Forelimb muscle (tissue), 1 donor: ENCODE measurements around the gene SAMD5. TPM values are rescaled to one million over a fixed set of nuclear protein-coding genes. Genes with fewer than 3 reads are reported as not detected.
"Not testable (repeated sequence)": the region's sequence is repeated elsewhere in the genome, so short reads cannot be mapped to it uniquely, and the experiment has no call there.

Experiments
- DNase-seq: peaks from one replicate; pipeline ENCODE4 v3.0.0-alpha.2; 2013; ENCODE audit warnings: low read depth
- polyA plus RNA-seq: library from polyadenylated mRNA; unstranded; fragments of 120-200 nt; gene quantifications from one replicate; pipeline ENCODE4 v1.2.1, GENCODE V29; 2013; ENCODE audit not compliant: insufficient read length

Gene SAMD5
- polyA plus RNA-seq, 1 donor: 1.7 TPM

GRCh38 chr6:147528511-147529145 lies 20.1 kb downstream of the SAMD5 start:
- no peak for DNase-seq

- no peak for DNase-seq
These were observed 21.9 kb downstream of the SAMD5 start for GRCh38 chr6:147530132-147531060.

- no peak for DNase-seq
These were observed 22.8 kb downstream of the SAMD5 start for GRCh38 chr6:147531321-147531720.

DNA sequence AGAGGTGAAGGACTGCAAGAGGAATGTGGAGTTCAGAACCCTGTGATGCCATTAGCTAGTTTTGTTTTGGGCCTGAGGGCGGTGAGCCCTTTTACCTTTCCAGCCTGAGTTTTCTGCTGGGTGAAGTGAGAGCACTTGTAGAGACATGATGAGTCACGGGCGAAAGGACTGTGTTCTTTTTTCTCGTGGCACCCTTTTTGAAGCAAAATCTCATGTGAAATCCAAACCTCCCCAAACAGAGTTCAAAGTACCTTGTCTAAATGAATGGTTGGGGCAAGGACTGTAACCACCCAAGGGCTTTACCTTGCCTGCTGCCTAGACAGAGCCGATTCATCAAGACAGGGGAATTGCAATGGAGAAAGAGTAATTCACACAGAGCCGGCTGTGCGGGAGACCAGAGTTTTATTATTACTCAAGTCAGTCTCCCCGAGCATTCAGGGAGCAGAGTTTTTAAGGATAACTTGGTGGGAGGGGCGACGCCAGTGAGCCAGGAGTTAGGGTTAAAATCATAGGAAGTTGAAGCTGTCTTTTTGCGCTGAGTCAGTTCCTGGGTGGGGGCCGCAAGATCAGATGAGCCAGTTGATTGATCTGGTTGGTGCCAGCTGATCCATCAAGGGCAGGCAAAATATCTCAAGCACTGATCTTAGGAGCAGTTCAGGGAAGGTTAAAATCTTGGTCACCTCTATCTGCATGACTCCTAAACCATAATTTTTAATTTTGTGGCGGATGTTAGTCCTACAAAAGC lies 25.8 kb downstream of the SAMD5 start:
- DNase-seq: no peak

- DNase-seq: no peak
These were observed 30.3 kb downstream of the SAMD5 start for GRCh38 chr6:147538821-147539220.

DNA sequence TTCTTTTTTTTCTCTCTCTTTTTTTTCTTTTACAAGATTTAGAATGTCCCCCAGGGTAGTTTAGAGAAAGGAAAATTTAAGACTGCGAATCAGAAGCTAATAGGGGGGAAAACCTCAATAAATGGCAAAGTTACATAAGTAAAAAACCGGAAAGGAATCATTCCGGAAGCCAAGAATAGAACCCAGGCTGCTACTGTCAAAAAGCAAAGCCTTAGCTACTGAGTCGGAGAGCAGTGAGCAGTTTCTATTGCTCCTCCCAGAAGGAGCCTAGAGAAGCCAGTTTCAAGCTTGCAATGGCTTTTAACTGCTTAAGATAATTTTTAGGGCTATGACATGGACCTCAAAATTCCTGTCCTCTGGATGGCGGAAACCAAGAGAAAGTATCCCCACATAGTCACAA lies 31.6 kb downstream of the SAMD5 start:
- no peak for DNase-seq

DNA sequence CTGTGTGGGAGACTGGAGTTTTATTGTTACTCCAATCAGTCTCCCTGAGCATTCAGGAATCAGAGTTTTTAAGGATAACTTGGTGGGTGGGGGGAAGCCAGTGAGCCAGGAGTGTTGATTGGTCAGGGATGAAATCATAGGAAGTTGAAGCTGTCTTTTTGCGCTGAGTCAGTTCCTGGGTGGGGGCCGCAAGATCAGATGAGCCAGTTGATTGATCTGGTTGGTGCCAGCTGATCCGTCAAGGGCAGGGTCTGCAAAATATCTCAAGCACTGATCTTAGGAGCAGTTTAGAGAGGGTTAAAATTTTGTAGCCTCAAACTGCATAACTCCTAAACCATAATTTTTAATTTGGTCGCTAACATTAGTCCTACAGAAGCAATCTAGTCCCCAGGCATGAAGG lies 33.9 kb downstream of the SAMD5 start:
- DNase-seq: not testable (repeated sequence)

- DNase-seq: no peak
These were observed 35.9 kb downstream of the SAMD5 start for GRCh38 chr6:147544420-147544819.

DNA sequence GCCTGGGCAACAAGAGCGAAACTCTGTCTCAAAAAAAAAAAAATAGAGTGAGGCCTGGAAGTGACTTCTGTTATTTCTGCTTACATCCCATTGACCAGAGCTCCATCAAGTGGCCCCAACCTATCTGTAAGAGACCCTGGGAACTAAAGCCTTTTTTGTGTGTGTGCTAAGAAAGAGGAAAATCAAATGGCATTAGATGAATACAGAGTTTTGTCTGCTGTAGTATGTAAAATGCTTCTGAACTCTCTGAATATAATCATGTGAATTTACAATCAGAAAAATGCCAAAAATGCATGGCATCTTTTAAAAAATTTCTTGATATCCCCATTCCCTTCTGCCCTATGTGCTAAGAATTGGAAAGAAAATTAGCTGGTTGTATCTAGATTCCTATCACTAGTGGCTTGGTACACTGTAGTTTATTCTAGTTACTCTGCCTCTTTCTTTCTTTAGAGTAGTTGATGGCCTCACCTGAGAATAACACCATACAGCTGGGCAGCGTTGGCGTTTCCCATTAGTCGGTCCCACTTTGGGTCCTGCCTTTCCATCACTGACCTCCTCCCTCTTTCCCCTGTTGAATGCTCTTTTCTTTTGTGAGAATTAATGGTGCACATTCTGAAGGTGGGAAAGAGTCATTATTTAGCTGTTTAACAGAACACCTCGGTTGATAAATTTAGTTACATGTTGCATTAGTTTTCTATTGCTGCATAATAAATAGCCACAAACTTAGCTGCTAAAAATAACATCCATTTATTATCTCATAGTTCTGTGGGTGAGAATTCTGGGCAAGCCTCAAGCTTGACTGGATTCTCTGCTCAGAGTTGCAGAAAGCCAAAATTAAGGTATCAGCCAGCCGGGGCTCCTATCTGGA lies 38.2 kb downstream of the SAMD5 start:
- DNase-seq: no peak

DNA sequence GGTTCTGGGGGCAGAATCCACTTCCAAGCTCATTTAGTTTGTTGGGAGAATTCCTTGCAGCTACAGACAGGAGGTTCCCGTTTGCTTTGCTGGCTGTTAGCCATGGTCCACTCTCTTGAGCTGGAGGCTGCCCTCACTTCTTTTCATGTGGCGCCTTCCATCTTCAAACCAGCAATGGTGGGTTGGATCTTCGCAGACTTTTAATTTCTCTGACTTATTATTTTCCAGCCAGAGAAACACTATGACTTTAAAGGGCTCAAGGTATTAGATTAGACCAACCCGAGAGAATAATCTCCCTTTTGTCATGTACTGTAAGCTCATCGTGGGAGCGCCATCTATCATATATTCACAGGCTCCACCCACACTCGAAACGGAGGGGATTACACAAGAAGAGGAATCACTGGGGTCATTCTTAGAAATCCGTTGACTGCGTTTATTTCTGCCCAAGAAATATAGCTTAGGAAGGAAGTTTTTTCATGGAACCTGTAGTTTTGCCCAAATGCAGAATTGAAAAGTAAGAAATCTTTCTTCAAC lies 38.9 kb downstream of the SAMD5 start:
- DNase-seq: no peak

GRCh38 chr6:147548921-147549475 lies 40.5 kb downstream of the SAMD5 start:
- DNase-seq: no peak

DNA sequence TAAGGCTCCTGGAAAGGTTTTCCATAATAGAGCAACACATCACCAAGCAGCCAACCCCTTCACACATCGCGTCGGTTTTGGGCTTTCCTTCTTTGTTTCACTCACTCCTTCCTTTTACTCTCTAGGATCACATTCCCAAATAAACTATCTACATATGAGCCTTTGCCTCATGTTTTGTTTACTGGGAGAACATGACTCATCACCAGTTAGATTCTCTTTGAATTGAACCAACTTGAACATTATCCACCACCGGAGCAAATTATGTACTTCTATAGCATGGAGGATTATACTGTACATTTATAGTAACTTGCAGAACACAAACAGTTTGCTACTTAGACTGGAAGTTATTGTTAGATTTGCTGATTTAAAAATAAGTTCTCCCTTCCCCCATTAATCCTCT lies 41.0 kb downstream of the SAMD5 start:
- no peak for DNase-seq

- DNase-seq: no peak
These were observed 43.5 kb downstream of the SAMD5 start for GRCh38 chr6:147551976-147552375.

GRCh38 chr6:147553099-147553498 lies 44.6 kb downstream of the SAMD5 start:
- DNase-seq: no peak

DNA sequence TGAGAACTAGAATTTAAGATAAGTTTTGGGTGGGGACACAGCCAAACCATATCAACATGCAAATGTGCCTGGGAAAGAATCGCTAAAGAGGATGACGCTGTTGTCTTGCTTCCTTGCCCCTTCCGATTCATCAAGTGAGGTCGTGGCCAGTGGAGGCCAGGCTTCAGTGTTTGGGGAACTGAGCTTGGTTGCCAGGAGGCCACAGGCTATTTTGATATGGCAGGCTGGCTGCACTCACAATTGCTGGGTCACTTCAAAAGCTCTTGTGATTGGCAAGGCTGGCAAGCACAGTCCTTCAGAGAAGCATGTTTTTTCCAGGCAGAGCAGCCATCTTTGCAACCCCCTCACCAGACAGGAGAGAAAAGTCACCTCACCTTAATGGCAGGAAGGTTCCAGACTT lies 45.8 kb downstream of the SAMD5 start:
- no peak for DNase-seq

DNA sequence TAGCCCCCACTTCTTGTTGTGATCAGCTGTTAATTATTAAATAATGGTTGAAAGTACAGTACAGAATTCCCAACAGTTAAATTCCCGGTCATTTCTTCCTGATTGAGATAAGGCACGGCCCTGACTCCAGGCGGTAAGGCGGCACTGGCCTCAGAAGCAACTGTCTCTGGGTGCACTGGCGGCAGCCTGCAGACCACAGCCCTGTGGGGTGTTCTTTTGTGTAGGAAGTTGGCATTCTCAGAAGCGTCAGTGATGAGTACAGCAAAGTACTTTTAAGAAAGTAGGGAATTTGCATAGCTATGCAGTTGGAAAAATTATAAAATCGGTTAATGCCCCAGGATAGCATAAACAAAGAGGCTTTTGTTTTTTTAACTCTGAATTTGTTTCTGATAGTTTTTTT lies 50.5 kb downstream of the SAMD5 start:
- DNase-seq: no peak

GRCh38 chr6:147560670-147561069 lies 52.2 kb downstream of the SAMD5 start:
- no peak for DNase-seq

- DNase-seq: no peak
These were observed 53.2 kb downstream of the SAMD5 start for GRCh38 chr6:147561726-147562125.

GRCh38 chr6:147563472-147563871 lies 55.0 kb downstream of the SAMD5 start:
- no peak for DNase-seq

GRCh38 chr6:147564556-147564955 lies 56.1 kb downstream of the SAMD5 start:
- DNase-seq: no peak
